HG03095 (cell line): ENCODE results near the gene AVPR2.

Experiments
- ATAC-seq: cut with Tn5 transposase; IDR thresholded peaks from one replicate; pipeline ENCODE4 v1.9.1; 2021; ENCODE audit warnings: moderate library complexity; ENCODE audit not compliant: unreplicated experiment

Gene AVPR2

DNA sequence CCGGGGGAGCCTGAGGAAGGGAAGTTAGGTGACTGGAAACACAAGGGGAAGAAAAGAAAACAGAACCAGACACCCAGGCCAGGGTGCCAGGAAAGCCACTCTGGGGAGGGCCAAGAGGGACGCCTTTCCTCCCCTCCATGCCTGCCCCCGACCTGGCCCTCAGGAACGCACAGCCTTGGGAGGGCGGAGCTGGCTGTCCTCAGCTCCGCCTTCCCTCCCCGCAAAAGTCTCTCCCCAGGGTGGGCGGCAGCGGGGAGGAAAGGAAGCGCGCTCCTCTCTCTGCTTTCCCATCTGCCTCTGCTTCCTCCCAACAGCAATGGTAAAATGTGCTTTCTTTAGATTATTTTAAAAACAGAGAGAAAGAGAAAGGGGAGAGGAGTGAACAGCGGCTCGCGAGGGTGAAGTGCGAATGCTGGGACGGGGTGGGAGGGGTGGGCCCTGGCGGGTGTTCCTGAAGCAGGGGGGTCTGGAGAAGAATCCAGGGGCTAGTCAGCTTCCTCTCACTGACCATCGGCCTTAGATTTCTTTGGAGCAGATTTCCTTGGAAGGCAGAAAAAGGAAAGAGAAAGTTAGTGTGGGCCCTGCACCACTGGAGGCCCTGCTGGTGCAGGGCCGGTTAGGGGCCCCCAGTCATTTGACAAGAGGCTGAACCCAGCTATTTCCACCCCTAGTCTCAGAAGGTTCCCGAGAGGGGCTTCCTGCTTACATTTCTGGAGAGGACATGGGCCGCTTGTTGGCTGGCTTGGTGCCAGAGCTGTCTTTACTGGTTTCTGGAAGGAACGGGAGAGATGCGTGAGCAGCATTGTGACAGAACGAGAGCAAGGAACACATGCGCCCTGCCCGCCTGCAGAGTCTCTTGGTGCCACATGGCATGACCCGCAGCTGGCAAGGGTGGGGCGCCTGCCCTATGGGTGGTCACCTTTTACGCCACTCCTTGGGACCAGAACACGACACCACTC is 44.7 kb downstream of the AVPR2 start:
- ATAC-seq: no peak

DNA sequence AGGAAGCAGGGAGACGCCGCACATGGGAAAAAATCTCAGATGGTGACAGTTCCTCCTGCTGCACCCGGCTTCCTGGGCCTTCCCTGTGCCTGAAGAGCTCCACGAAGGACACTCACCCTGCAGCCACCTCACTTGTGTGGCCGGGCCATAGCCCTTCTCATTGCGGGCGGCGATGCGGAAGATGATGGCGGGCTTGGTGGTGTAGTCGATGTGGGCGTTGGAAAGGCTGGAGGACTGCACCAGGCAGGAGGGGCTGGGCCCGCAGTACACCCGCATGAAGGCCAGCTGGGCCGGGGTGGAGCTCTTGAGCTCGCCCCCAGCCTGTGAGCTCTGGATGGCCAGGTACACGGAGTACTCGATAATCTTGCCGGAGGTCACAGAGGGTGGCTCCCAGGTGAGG is 45.7 kb downstream of the AVPR2 start:
- no peak for ATAC-seq

DNA sequence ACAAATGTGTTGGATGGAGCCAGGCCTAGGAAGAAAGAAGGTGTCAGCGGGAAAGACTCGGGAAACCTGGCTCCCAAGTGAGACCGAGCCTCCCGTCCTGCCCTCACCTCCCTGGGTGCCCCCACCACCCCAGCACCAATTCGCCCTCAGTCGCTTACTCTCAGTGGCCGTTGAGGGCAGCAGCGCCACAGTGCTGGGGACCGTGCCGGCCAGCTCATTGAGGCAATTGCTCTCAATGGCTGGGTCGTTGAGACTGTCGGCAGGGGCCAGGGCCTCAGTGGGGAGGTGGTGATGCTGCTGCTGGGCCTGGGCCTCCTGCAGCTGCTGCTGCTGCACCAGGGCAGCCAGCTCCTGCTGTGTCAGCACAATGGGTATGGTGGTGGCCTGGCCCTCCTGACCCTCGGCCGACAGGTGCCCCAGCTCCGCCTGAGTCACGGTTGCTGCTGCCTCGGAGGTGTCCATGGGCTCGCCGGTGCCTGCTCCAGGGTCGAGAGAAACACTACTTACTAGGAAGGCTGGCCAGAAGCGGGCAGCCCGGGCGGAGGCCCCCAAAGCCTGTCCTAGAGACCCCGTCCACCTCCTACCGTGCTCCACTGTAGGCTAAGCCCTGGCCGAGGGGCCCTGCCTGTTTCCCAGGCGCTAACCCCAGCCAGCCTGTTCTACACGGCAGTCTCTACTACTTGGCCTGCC is 47.4 kb downstream of the AVPR2 start:
- no peak for ATAC-seq

DNA sequence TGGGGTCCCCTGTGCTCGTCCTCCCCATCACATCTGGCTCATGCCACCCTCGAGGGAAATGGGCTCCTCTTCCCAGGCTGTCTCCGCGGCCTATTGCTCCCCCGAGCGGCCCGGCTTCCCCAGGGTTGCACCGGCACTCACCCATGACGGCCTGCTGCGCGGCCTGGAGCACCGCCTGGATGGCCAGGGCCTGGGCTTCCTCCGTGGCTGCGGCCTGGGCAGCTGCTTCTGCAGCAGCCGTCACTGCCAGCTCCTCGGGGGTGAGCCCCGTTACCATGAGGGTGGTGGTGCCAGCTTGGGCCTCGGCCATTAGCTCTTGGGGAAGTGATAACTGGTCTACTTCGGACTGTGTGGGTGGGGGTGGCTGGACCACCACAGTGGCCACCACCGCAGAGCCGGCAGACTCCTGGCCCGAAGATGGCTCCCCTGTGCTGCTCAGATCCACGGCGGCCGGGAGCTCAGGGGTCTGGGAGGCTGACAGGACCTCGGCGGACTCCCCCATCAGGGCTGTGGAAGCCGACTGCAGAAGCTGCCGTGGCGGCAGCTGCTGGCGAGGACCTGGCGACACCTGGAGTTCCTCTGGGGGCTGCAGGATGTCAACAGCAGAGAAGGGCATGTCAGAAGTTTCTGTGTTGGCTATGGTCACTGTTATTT is 48.0 kb downstream of the AVPR2 start:
- no peak for ATAC-seq

DNA sequence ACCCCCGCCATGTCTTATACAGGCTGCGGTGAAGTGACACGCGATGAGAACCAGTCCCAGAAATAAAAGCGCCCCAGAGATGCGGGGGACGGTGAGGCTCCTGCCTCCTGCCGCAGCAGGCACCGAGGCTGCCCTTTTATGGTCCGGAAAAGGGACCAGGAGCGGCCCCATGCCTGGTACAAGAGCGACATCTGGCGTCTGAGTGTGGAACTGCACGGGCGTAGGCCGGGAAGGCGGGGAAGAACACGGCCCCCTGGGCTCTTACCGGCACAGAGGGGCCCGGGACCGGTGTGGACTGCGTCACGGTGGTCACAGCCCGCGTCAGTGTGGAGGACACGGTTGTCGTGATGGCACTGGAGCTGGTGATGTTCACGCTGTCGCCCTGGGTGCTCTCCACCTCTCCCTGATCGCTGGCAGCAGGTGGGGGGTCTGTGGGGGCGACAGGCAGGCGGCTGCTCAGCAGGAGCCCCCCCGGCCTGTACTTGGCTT is 48.9 kb downstream of the AVPR2 start:
- ATAC-seq: no peak

DNA sequence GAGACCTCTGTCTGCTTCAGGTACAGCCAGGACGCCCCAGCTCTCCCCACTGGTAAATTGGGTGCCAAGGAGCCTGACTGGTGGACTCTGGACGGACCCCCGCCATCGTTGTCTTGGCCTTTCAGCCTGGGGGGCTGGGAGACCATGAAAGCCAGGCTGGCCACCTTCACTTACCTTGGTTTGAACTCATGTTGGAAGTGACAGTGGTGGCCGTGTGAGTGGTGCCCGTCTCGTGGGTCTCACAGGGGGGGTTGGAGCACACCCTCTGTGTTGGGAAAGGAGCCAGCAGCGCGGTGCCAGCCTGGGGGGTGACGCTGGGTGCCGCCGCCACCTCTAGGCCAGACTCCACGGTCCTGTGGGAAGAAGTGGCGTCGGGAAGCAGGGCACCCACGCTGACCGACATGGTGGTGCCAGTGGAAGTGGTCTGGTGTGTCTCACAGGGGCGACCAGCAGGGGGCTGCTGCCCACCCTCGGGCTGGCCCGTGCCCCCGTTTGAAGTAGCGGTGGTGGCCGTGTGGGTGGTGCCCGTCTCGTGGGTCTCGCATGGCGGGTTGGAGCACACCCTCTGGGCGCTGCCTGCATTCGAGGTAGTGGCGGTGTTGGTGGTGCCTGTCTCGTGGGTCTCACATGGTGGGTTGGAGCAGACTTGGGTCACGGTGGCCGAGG is 49.6 kb downstream of the AVPR2 start:
- ATAC-seq: no peak

DNA sequence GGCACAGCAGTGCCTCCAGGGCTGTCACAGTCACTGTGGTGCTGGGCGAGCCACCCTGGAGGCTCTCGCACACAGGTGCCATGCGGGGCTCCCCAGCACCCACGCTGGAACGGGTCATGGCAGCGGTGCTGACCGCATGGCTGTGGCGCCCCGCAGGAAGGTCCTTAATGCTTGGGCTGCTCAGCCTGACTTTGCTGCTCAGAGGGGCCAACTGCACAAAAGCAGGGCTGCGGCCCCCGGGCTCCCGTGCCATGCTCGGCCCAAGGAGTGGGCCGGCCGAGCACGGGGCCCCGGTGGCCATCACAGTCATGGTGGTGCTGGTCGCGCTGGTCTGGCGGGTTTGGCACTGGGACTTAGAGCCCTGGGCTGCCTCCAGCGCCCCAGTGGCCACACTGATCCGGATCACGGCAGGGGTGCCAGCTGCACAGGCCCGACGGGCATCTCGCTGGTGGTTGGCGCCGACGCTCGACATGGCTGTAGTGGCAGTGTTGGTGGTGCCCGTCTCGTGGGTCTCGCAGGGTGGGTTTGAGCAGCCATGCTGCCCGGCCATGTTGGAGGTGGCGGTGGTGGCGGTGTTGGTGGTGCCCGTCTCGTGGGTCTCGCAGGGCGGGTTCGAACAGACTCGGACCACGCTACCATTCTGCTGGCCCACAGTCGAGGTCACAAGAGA is 50.2 kb downstream of the AVPR2 start:
- no peak for ATAC-seq

DNA sequence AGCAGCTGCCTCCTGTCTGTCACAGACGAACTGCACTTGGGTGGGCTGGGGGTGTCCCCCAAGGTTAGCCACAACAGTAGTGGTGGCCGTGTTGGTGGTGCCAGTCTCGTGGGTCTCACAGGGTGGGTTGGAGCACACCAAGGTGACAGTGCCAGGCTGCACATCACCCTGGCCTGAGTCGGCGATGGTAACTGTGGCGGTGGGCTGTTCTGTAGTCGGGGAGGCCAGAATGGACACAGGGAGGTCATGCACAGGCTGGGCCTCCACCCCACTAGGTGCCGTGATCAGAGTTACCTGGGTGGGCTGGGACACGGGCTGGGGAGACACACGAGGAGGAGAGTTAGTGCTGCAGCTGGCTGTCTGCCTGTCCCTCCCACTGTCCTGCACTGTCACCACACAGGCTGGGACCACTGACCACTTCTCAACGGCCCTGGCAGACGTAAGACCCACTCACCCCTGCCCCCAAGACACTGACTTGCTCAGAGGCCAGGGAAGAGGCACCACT is 50.8 kb downstream of the AVPR2 start:
- ATAC-seq: no peak

DNA sequence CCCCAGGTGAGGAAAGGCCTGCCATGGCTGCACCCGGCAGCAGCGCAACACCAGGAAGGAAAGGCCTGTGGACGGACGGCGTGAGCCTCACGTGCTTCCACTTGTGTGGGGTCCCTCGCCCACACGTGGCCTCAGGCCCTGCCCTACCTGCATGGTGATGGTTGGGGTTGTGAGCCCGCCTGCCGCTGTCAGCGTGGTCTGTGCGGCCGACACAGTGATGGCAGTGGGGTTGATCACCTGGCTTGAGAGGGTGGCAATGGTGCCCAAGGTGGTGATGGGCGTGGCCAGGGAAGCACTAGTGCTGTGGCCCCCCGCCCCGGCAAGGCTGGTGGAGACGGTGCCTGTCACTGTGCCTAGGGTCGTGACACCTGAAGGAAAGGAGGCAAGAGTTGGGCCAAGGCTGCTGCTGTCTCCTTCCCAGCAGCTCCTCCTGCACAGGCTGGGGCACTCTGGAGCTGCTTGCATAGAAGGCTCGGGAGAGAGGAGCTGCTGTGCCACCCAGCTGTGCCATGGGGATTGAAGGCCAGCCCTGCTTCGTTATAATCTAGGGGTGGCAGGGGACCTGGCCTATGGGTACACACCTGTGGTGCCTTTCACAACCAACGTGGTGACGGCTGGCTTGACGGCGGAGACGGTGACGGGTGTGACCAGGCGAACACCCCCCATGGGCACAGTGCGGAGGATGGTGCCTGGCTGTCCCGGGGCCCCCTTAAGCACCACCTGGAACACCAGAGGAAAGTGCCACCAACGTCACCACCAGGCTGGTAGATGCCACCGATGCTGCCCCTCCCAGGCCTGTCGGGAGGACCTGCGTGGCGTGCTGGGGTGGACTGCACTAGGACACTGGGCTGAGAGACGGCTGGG is 51.8 kb downstream of the AVPR2 start:
- ATAC-seq: no peak
